Cardiac fibroblast (primary cell): ENCODE data around the gene IGFBP6.

Experiments
- DNase-seq, 2 donors: peaks; one replicate each; pipeline versions ENCODE4 v3.0.0 to v3.0.0-alpha.2; 2010; ENCODE audit warnings: low read depth in 2 of 2
- H3K4me3 ChIP-seq, 2 donors: replicated peaks in 1 of 2; 1 replicate in 1 of 2; 2 replicates in 1 of 2; pipeline ENCODE4 v1.5.1; 2011; ENCODE audit warnings: low read depth in 2 of 2, low read length in 2 of 2, mild to moderate bottlenecking in 2 of 2, moderate library complexity in 1 of 2
- CTCF ChIP-seq: IDR thresholded peaks from one replicate; pipeline ENCODE4 v1.5.1; 2011; ENCODE audit warnings: low read depth, mild to moderate bottlenecking, low read length, inconsistent platforms

IGFBP6 gene

GRCh38 chr12:53097564-53098353, at the start of gene IGFBP6:
Gene IGFBP6, plus strand, starts transcription at chr12:53097667. Its CDS starts 51 bp downstream, at chr12:53097718.
- H3K4me3 ChIP-seq: peak within 1 kb of the TSS; percentile 52 to 71
- DNase-seq: peak; percentile 40
- no peak for TF ChIP-seq CTCF

- peak overlapping the region; percentile 85 to 93 for H3K4me3 ChIP-seq
- no peak for TF ChIP-seq CTCF
- DNase-seq: peak in 1 of 2 donors; percentile 29
Observed at GRCh38 chr12:53048033-53048779, 49.3 kb upstream of the IGFBP6 start.

GRCh38 chr12:53048780-53049401, 48.6 kb upstream of the IGFBP6 start:
- peak overlapping the region; percentile 85 to 93 for H3K4me3 ChIP-seq
- DNase-seq: peak; percentile 74 to 91
- no peak for TF ChIP-seq CTCF

GRCh38 chr12:53049571-53050318, 47.7 kb upstream of the IGFBP6 start, which contains the start of gene TNS2:
Gene TNS2, plus strand, starts transcription at chr12:53050065. Its CDS starts 121 bp downstream, at chr12:53050186.
- no peak for TF ChIP-seq CTCF
- peak; percentile 67 to 86 for DNase-seq
- peak within 1 kb of the TSS; percentile 85 to 93 for H3K4me3 ChIP-seq

GRCh38 chr12:53050426-53051057, 46.9 kb upstream of the IGFBP6 start:
- peak overlapping the region; percentile 85 to 93 for H3K4me3 ChIP-seq
- DNase-seq: no peak
- TF ChIP-seq CTCF: no peak
